T-cell (primary cell): ENCODE measurements around the gene NHSL1. TPM values are rescaled to one million over a fixed set of nuclear protein-coding genes. Genes with fewer than 3 reads are reported as not detected.

ENCODE experiments used
- ATAC-seq, 4 experiments: fragments of 200-7000 bp in 3 of 4; fragments of 150-1000 bp in 1 of 4; cut with Tn5 transposase; replicated peaks in 1 of 4; 1 replicate in 3 of 4; 2 replicates in 1 of 4; pipeline ENCODE4 v1.10.0; 2021; ENCODE audit warnings: moderate library complexity in 3 of 4, mild to moderate bottlenecking in 2 of 4, moderate number of reproducible peaks in 1 of 4
- CTCF ChIA-PET, 2 donors: fragments of 300-600 bp; sonication (Branson Sonifier 250); formaldehyde crosslinking; loops; one replicate each; lab custom pipeline; 2022; ENCODE audit warnings: antibody characterized with exemption in 2 of 2; lab: Charles Lee
- POLR2A ChIA-PET, 2 donors: fragments of 300-600 bp; sonication (Branson Sonifier 250); formaldehyde crosslinking; loops; one replicate each; lab custom pipeline; 2022; ENCODE audit warnings: antibody characterized with exemption in 2 of 2; lab: Charles Lee
- DNase-seq, 35 experiments: peaks; one replicate each; pipeline versions ENCODE4 v3.0.0 to v3.0.0-alpha.2; 2013 to 2023
- H3K27ac ChIP-seq: one replicate; pipeline ENCODE4 v1.5.1; 2013; ENCODE audit warnings: low read length
- H3K27me3 ChIP-seq, 2 experiments: replicated peaks in 1 of 2; 1 replicate in 1 of 2; 2 replicates in 1 of 2; pipeline versions ENCODE4 v1.6.1 to v1.7.0; 2013; ENCODE audit warnings: low read length in 1 of 2, mixed read lengths in 1 of 2; ENCODE audit not compliant: control insufficient read depth in 2 of 2, insufficient read depth in 2 of 2; ENCODE audit errors: extremely low read depth in 1 of 2
- H3K36me3 ChIP-seq, 2 donors: 1 replicate in 1 of 2; 2 replicates in 1 of 2; pipeline versions ENCODE4 v1.6.1 to v1.7.0; 2013; ENCODE audit warnings: low read length in 1 of 2; ENCODE audit not compliant: control insufficient read depth in 2 of 2, insufficient read depth in 1 of 2; ENCODE audit errors: extremely low read depth in 1 of 2
- H3K4me1 ChIP-seq, 2 experiments: 1 replicate in 1 of 2; 2 replicates in 1 of 2; pipeline versions ENCODE4 v1.6.1 to v1.7.0; 2013; ENCODE audit warnings: low read length in 2 of 2, mixed read lengths in 1 of 2; ENCODE audit not compliant: insufficient read depth in 2 of 2, control insufficient read depth in 1 of 2; ENCODE audit errors: extremely low read depth in 1 of 2
- H3K4me3 ChIP-seq, 2 donors: 1 replicate in 1 of 2; 2 replicates in 1 of 2; pipeline versions ENCODE4 v1.5.1 to v1.7.0; 2013; ENCODE audit warnings: mild to moderate bottlenecking in 2 of 2, low read length in 1 of 2, moderate library complexity in 1 of 2; ENCODE audit not compliant: control insufficient read depth in 1 of 2; ENCODE audit errors: extremely low read depth in 1 of 2
- H3K9me3 ChIP-seq: 2 replicates; pipeline ENCODE4 v1.7.0; 2013
- H3K27ac Mint-ChIP-seq, 2 donors: one replicate each; pipeline ENCODE4 v1.8.0; 2020 to 2021; ENCODE audit warnings: mild to moderate bottlenecking in 2 of 2, mixed read lengths in 2 of 2
- H3K27me3 Mint-ChIP-seq, 2 donors: one replicate each; pipeline ENCODE4 v1.8.0; 2021 to 2022; ENCODE audit warnings: mixed read lengths in 2 of 2
- H3K36me3 Mint-ChIP-seq: one replicate; pipeline ENCODE4 v1.8.0; 2021; ENCODE audit warnings: mixed read lengths
- H3K4me1 Mint-ChIP-seq, 3 donors: one replicate each; pipeline ENCODE4 v1.8.0; 2020 to 2022; ENCODE audit warnings: mixed read lengths in 3 of 3, mild to moderate bottlenecking in 1 of 3
- H3K4me3 Mint-ChIP-seq, 3 donors: one replicate each; pipeline ENCODE4 v1.8.0; 2020 to 2022; ENCODE audit warnings: mild to moderate bottlenecking in 3 of 3, mixed read lengths in 3 of 3, moderate library complexity in 3 of 3
- H3K9me3 Mint-ChIP-seq, 3 donors: one replicate each; pipeline ENCODE4 v1.8.0; 2020 to 2022; ENCODE audit warnings: mixed read lengths in 3 of 3
- WGBS: methylation state at CpG from one replicate; pipeline ENCODE4 v1.1.5; 2013; ENCODE audit warnings: missing lambda C conversion rate; ENCODE audit not compliant: insufficient coverage; 5-methylcytosine and 5-hydroxymethylcytosine counted together
- total RNA-seq, 35 experiments: library from RNA in 6 of 35; stranded (reverse) in 6 of 35; fragments of 120-200 nt in 1 of 35; gene quantifications; one replicate each; pipeline versions ENCODE4 v1.2.1 to v1.2.4 and lab custom pipeline; 2013 to 2026

The NHSL1 gene
- total RNA-seq, 5 donors from 2014 or later (not counting 1 experiment from before 2014, with no cell fraction given): 0.08 to 0.64 (median 0.46) TPM

DNA sequence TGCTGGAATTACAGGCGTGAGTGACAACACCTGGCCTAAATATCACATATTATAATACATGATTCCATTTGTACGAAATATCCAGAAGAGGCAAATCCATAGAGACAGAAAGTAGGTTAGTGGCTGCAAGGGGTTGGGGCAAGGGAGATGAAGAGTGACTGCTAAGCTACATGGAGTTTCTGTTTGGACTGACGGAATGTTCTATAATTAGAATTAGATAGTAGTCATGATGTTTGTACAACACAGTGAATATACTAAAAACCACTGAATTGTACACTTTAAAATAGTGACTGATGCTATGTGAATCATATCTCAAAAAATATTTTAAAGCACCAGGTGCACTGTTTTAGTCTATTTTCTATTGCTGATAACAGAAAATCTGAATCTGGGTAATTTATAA is 99.0 kb downstream of the NHSL1 start:
- CTCF ChIA-PET: no interaction called here
- DNase-seq: no peak
- peaks cover 4 to 22% of the 10 kb centered on the region in 2 experiments for H3K4me1 ChIP-seq
- Mint-ChIP-seq H3K4me1 (peaks cover 10 to 12% (median 11%) of the 10 kb centered on the region in 3 donors), H3K9me3 (no peaks in the 10 kb centered on the region), H3K4me3 (no peak overlapping the region), H3K27ac (no peak overlapping the region), H3K36me3 (no peaks in the 10 kb centered on the region), H3K27me3 (peaks cover 0 to 4% of the 10 kb centered on the region in 2 donors)
- no peak overlapping the region for H3K27ac ChIP-seq
- peaks cover 0 to 10% of the 10 kb centered on the region in 2 experiments for H3K27me3 ChIP-seq
- no peaks in the 10 kb centered on the region for H3K36me3 ChIP-seq
- no peaks in the 10 kb centered on the region for H3K9me3 ChIP-seq
- no peak overlapping the region for H3K4me3 ChIP-seq
- WGBS: no CpG with 5 or more reads among the region's 3 CpGs
- POLR2A ChIA-PET: no interaction called here
- no peak for ATAC-seq

DNA sequence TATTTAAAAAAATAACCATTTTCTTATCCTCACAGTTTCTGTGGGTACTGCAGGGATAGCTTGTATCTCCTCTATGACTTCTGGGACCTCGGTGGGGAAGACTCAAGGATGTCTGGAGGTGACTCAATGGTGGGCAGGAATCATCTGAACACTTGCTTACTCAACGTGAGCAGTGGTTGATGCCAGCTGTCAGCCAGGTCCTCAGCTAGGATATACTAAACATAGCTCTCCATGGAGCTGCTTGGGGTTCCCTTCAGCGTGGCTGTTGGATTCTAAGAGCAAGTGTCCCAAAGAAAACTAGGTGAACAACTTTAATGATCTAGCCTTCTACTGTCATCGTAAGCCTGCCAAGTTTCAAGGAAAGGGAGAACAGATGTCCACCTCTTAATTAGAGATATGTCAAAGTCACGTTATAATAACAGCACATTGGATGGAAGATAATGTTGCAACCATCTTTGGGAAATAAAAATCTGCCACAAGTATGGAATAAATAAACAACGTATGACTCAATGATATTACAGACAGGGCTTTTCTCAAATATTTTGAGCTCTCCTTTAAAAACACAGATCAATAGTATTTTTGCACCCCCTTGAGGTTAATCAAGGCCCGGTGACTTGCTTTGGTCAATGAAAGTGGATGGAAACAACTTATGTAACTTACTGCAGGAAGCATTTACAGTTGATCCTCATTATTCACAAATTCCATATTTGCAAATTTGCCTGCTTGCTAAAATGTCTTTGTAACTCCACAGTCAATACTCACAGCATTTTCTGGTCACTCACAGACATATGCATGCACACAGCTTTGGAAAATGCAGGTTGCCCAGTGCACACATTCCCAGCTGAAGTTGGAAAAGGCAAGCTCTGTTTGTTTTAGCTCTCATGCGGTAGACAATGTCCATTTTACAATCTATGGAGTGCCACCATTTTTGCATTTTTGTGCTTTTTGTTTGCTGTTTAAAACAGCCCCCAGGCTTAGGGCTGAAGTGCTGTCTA is 101.9 kb downstream of the NHSL1 start:
- Mint-ChIP-seq H3K9me3 (no peaks in the 10 kb centered on the region), H3K27me3 (peaks cover 0 to 4% of the 10 kb centered on the region in 2 donors), H3K4me3 (no peak overlapping the region), H3K4me1 (no peaks in the 10 kb centered on the region), H3K36me3 (no peaks in the 10 kb centered on the region), H3K27ac (no peak overlapping the region)
- WGBS: 84% methylated on average over 2 of the region's 8 CpGs
- Histone ChIP-seq H3K9me3 (no peaks in the 10 kb centered on the region), H3K36me3 (no peaks in the 10 kb centered on the region), H3K4me1 (peaks cover 0 to 2% of the 10 kb centered on the region in 2 experiments), H3K4me3 (no peak overlapping the region), H3K27me3 (peaks cover 0 to 10% of the 10 kb centered on the region in 2 experiments), H3K27ac (no peak overlapping the region)
- ChIA-PET CTCF (interaction anchor here in 1 of 2 donors (0.6 kb wide), 1 partner anchor 16 kb away, joined by 4 read pairs; no protein-coding TSS in a partner anchor), POLR2A (no interaction called here)
- DNase-seq (no peak), ATAC-seq (no peak)

DNA sequence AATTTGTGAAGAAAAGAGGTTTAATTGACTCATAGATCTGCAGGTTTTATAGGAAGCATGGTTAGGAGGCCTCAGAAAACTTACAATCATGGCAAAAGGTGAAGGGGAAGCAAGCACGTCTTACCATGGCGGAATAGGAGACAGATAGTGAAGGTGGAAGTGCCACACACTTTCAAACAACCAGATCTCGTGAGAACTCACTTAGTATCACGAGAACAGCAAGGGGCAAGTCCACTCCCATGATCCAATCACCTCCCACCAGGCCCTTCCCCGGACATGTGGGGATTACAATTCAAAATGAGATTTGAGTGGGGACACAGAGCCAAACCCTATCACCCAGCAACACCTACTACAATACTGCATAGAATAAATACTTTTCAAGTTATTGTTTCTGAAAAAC is 102.6 kb downstream of the NHSL1 start:
- H3K27me3 Mint-ChIP-seq: peaks cover 0 to 4% of the 10 kb centered on the region in 2 donors

DNA sequence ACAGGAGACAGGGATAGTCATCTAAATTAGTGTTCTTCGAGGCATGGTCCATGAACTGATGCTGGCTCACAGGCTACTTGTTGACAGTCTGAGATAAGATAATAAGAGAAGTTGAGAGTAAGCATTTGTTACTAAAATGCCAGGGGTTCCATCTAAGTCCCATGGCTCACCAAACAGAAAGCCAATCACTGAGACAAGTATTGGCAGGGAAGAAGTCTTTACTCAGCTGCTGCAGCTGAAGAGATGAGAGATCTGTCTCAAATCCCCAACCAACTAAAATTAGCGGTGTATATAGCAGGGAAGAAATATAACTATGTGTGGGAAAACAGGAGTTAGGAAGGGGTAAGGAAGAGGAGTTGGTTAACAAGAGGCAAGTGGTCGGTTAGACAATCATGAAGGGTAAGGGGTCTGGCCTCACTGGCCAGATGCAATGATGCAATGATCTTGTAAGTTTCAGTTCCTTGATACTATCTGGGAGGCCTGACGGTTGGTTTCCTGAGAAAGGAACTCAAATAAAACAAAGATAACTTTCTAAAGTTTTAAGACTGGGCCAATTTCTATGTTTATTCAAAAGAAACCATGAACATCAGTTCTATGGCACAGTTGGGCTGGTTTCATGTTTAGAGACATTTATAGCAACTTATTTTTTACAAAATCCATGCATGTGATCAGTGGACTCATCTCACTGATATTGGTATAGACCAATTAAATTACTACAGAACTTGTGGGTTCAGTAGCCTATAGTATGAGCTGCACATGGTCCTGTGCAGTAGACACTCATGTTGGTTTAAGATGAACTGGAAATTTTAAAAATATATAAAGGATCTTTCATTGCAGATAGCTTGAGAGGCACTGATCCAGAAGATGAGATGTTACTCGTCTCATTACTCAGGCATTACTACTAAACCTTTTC is 105.2 kb downstream of the NHSL1 start:
- H3K27ac Mint-ChIP-seq: no peak overlapping the region
- H3K4me1 Mint-ChIP-seq: no peaks in the 10 kb centered on the region
- peaks cover 6 to 8% of the 10 kb centered on the region in 2 donors for H3K27me3 Mint-ChIP-seq
- ATAC-seq (no peak), DNase-seq (no peak)
- H3K36me3 Mint-ChIP-seq: no peaks in the 10 kb centered on the region
- WGBS: 89% methylated on average over 1 of the region's 5 CpGs
- Histone ChIP-seq H3K27me3 (no peaks in the 10 kb centered on the region), H3K4me1 (no peaks in the 10 kb centered on the region), H3K27ac (no peak overlapping the region), H3K4me3 (no peak overlapping the region), H3K9me3 (no peaks in the 10 kb centered on the region), H3K36me3 (no peaks in the 10 kb centered on the region)
- H3K9me3 Mint-ChIP-seq: no peaks in the 10 kb centered on the region
- CTCF ChIA-PET: interaction anchor here (0.5 kb wide), 2 partner anchors 124 to 193 kb away, joined by 3 to 6 read pairs; no protein-coding TSS in a partner anchor
- POLR2A ChIA-PET: interaction anchor here in 1 of 2 donors (0.6 kb wide), 1 partner anchor 15 kb away, joined by 4 read pairs; no protein-coding TSS in a partner anchor
- H3K4me3 Mint-ChIP-seq: no peak overlapping the region

More for the DNA sequence above, 102.6 kb downstream of the NHSL1 start:
- Histone ChIP-seq H3K27ac (no peak overlapping the region), H3K36me3 (no peaks in the 10 kb centered on the region), H3K9me3 (no peaks in the 10 kb centered on the region), H3K27me3 (peaks cover 0 to 3% of the 10 kb centered on the region in 2 experiments), H3K4me3 (no peak overlapping the region), H3K4me1 (no peaks in the 10 kb centered on the region)
- ChIA-PET CTCF (no interaction called here), POLR2A (no interaction called here)
- Mint-ChIP-seq H3K9me3 (no peaks in the 10 kb centered on the region), H3K27ac (no peak overlapping the region), H3K36me3 (no peaks in the 10 kb centered on the region), H3K4me1 (no peaks in the 10 kb centered on the region), H3K4me3 (no peak overlapping the region)
- no CpG with 5 or more reads among the region's 5 CpGs for WGBS
- ATAC-seq (no peak), DNase-seq (no peak)

DNA sequence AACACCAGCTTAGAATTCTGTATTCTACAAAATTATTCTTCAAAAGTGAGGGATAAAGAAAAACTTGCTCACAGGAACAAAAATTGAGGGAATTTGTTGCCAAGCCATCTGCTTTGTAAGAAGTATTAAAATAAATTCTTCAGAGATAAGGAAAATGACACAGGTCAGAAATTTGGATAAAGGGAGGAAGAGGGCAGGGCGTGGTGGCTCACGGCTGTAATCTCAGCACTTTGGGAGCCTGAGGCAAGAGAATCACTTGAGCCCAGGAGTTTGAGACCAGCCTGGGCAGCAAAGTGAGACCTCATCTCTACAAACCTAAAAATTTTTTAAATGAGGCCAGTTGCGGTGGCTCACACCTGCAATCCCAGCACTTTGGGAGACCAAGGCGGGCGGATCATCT is 109.7 kb downstream of the NHSL1 start:
- Mint-ChIP-seq H3K4me3 (no peak overlapping the region), H3K4me1 (no peaks in the 10 kb centered on the region), H3K27ac (no peak overlapping the region), H3K36me3 (no peaks in the 10 kb centered on the region), H3K9me3 (no peaks in the 10 kb centered on the region), H3K27me3 (peaks cover 11 to 16% of the 10 kb centered on the region in 2 donors)
- ChIA-PET POLR2A (no interaction called here), CTCF (no interaction called here)
- no peak for ATAC-seq
- no peak for DNase-seq
- Histone ChIP-seq H3K4me1 (no peaks in the 10 kb centered on the region), H3K27me3 (peaks cover 0 to 3% of the 10 kb centered on the region in 2 experiments), H3K9me3 (no peaks in the 10 kb centered on the region), H3K4me3 (no peak overlapping the region), H3K27ac (no peak overlapping the region), H3K36me3 (no peaks in the 10 kb centered on the region)
- 100% methylated on average over 3 of the region's 5 CpGs for WGBS
